OCI-LY3 (cell line): ENCODE results near the gene DNMT3A.

Experiments used
- H2AFZ ChIP-seq: fragments of 200-600, 300-600 bp; shearing (Covaris generic); 2 replicates; pipeline ENCODE4 v1.6.0; 2014; ENCODE audit warnings: antibody characterized with exemption, low read depth, low read length
- H3K27ac ChIP-seq: fragments of 200-600, 300-600 bp; sonication (generic); 2 replicates; pipeline ENCODE4 v1.5.1; 2014; ENCODE audit warnings: mild to moderate bottlenecking, low read length, moderate library complexity, mixed read lengths
- H3K27me3 ChIP-seq: fragments of 200-600, 300-600 bp; sonication (generic); 2 replicates; pipeline ENCODE4 v1.6.1; 2014; ENCODE audit warnings: low read depth, low read length, mixed read lengths
- H3K36me3 ChIP-seq: fragments of 200-600, 300-600 bp; sonication (generic); replicated peaks from 2 replicates; pipeline ENCODE3; 2014; ENCODE audit warnings: low read depth, low read length, mixed read lengths
- H3K4me1 ChIP-seq: fragments of 300-600, 200-600 bp; sonication (generic); 2 replicates; pipeline ENCODE4 v1.6.1; 2014; ENCODE audit warnings: low read length, mixed read lengths
- H3K4me2 ChIP-seq: fragments of 200-600, 300-600 bp; sonication (generic); 2 replicates; pipeline ENCODE4 v1.6.1; 2014; ENCODE audit warnings: low read length, mixed read lengths
- H3K4me3 ChIP-seq: fragments of 300-600, 200-600 bp; sonication (generic); 2 replicates; pipeline ENCODE4 v1.5.1; 2014; ENCODE audit warnings: antibody characterized with exemption, mild to moderate bottlenecking, low read length, moderate library complexity
- H3K79me2 ChIP-seq: fragments of 300-600, 200-600 bp; shearing (Covaris generic); 2 replicates; pipeline ENCODE4 v1.6.1; 2014; ENCODE audit warnings: mild to moderate bottlenecking, low read length, mixed read lengths
- H3K9ac ChIP-seq: fragments of 300-600, 200-600 bp; shearing (Covaris generic); 2 replicates; pipeline ENCODE4 v1.6.0; 2014; ENCODE audit warnings: mild to moderate bottlenecking, low read length, moderate library complexity
- H3K9me3 ChIP-seq: fragments of 200-600, 300-600 bp; shearing (Covaris generic); 2 replicates; pipeline ENCODE4 v1.6.1; 2014; ENCODE audit warnings: low read length, mixed read lengths; ENCODE audit not compliant: insufficient read depth
- H4K20me1 ChIP-seq: fragments of 200-600, 300-600 bp; sonication (generic); 2 replicates; pipeline ENCODE4 v1.6.1; 2016; ENCODE audit warnings: low read length, mixed read lengths; ENCODE audit not compliant: insufficient read depth
- EZH2phosphoT487 ChIP-seq: fragments of 200-600 bp; shearing (Covaris generic); IDR thresholded peaks from 2 replicates; pipeline ENCODE4 v1.6.1; 2018; ENCODE audit warnings: antibody characterized with exemption, mixed run types, low read depth
- TF ChIP-seq, protein P1 (sequence below): fragments of 200-600, 300-600 bp; sonication (generic); IDR thresholded peaks from 2 replicates; pipeline ENCODE4 v1.5.1; 2014; ENCODE audit warnings: antibody characterized with exemption, low read length, low read depth

The DNMT3A gene

DNA sequence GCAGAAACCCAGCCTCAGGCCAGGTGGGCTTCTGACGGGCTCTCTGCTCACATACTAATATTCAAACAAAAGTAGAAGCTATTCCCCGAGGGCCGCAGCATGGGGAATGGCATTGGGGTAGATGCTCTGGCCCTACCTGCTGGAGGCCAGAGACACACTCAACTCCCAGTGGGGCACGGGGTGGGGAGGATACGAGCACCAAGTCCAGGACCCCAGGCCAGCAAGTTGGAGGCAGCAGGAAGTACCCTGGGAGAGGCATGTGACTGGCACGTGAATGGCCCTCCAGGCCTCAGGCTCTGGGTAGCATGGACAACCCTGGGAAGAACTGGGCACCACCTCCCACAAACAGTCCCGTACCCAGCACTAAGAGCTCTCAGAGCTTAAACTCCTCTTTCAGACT, 3.8 kb downstream of the DNMT3A start:
- no peak for TF ChIP-seq EZH2phosphoT487
- TF ChIP-seq, protein P1, sequence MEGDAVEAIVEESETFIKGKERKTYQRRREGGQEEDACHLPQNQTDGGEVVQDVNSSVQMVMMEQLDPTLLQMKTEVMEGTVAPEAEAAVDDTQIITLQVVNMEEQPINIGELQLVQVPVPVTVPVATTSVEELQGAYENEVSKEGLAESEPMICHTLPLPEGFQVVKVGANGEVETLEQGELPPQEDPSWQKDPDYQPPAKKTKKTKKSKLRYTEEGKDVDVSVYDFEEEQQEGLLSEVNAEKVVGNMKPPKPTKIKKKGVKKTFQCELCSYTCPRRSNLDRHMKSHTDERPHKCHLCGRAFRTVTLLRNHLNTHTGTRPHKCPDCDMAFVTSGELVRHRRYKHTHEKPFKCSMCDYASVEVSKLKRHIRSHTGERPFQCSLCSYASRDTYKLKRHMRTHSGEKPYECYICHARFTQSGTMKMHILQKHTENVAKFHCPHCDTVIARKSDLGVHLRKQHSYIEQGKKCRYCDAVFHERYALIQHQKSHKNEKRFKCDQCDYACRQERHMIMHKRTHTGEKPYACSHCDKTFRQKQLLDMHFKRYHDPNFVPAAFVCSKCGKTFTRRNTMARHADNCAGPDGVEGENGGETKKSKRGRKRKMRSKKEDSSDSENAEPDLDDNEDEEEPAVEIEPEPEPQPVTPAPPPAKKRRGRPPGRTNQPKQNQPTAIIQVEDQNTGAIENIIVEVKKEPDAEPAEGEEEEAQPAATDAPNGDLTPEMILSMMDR = no peak
- Histone ChIP-seq H4K20me1 (peaks cover 51% of the 10 kb centered on the region), H3K4me2 (no peak overlapping the region), H3K4me1 (peaks cover 4% of the 10 kb centered on the region; the same call in 1 of the 2 replicates), H3K27me3 (peaks cover under 1% of the 10 kb centered on the region; the same call in 1 of the 2 replicates), H3K4me3 (no peak overlapping the region), H3K36me3 (no peaks in the 10 kb centered on the region), H3K9ac (no peak overlapping the region), H3K9me3 (no peaks in the 10 kb centered on the region), H3K79me2 (no peaks in the 10 kb centered on the region), H2AFZ (no peak overlapping the region), H3K27ac (no peak overlapping the region)

DNA sequence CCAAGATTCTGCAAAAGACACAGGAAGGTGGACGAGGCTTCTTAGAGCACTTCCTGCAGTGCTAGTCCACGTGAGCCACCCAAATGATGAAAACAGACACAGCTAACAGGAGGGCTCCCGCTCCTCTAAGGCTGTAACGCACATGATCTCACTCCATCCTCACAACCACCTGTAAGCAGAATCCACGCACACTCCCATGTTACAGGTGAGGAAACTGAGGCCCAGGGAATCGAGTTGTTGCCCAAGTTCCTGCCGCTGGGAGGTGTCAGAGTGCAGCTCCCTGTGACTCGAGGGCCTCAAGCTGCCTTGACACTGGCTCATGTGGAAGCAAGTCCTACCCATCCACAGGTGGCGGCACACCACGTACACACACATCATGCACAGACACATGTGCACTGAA, 4.4 kb downstream of the DNMT3A start:
- Histone ChIP-seq H3K27me3 (no peaks in the 10 kb centered on the region), H3K4me1 (no peaks in the 10 kb centered on the region), H3K79me2 (no peaks in the 10 kb centered on the region), H2AFZ (no peak overlapping the region), H3K4me2 (no peak overlapping the region), H3K27ac (no peak overlapping the region), H3K4me3 (no peak overlapping the region), H3K36me3 (no peaks in the 10 kb centered on the region), H4K20me1 (peaks cover 57% of the 10 kb centered on the region), H3K9me3 (no peaks in the 10 kb centered on the region), H3K9ac (no peak overlapping the region)
- TF ChIP-seq EZH2phosphoT487 = no peak
- TF ChIP-seq, protein P1 = no peak

DNA sequence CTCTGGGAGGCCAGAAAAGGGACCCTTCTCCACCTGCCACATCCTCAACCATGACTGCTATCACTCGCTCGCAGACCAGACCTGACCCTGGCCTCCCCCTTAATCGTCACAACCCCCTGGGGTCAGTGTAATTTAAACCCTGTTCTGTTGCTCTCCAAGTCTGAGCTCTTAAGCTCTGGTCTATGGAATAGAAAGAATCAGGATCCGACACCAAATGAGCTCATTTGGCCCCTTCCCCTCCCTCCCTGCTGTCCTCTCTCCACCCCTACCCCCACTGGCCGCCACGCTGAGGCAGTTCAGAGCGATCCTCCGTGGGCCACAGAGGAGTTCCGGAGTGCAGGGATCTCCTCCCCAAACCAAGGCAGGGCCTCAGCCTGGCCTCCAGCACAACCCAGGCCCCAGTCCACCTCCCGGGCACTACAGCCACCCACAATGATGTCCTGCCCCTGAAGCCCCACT, 5.3 kb downstream of the DNMT3A start:
- no peak overlapping the region for H3K27ac ChIP-seq
- no peak for TF ChIP-seq EZH2phosphoT487
- TF ChIP-seq, protein P1 = no peak
- peaks cover 59% of the 10 kb centered on the region for H4K20me1 ChIP-seq

DNA sequence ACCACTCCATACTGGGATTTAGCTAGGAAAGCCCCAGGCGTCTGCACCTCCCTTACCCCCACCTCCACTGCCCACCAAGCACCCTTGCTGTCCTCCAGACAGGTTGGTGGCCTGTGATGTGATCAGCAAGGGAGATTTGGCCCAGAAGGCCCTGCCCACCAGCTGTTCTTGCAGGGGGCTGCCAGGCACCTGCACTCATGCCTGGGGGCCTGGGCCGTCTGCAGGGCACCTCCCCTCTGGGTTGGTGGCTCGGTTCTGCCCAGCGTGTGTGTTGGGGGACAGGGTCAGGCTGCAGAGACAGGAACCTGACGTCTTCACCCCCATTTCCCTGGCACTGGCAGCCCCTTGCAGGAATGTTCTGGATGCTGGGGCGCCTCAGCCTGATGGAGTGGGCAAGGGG, 5.8 kb downstream of the DNMT3A start:
- H2AFZ ChIP-seq = no peak overlapping the region
- no peaks in the 10 kb centered on the region for H3K27me3 ChIP-seq
- H3K4me2 ChIP-seq = no peak overlapping the region
- TF ChIP-seq, protein P1 = no peak
- no peak for TF ChIP-seq EZH2phosphoT487
- no peak overlapping the region for H3K27ac ChIP-seq
- H3K4me1 ChIP-seq = peaks cover 3% of the 10 kb centered on the region; the same call in 1 of the 2 replicates
- no peak overlapping the region for H3K9ac ChIP-seq
- H4K20me1 ChIP-seq = peaks cover 64% of the 10 kb centered on the region
- no peaks in the 10 kb centered on the region for H3K79me2 ChIP-seq
- no peak overlapping the region for H3K4me3 ChIP-seq
- H3K9me3 ChIP-seq = no peaks in the 10 kb centered on the region
- no peaks in the 10 kb centered on the region for H3K36me3 ChIP-seq

More for the DNA sequence above, 5.3 kb downstream of the DNMT3A start:
- no peak overlapping the region for H2AFZ ChIP-seq
- peaks cover 3% of the 10 kb centered on the region; the same call in 1 of the 2 replicates for H3K4me1 ChIP-seq
- no peak overlapping the region for H3K4me3 ChIP-seq
- no peak overlapping the region for H3K9ac ChIP-seq
- H3K9me3 ChIP-seq = no peaks in the 10 kb centered on the region
- H3K4me2 ChIP-seq = no peak overlapping the region
- H3K36me3 ChIP-seq = no peaks in the 10 kb centered on the region
- H3K79me2 ChIP-seq = no peaks in the 10 kb centered on the region
- H3K27me3 ChIP-seq = no peaks in the 10 kb centered on the region
